Astrocyte (in vitro differentiated cells and primary cell): ENCODE data around the gene ROCK1.

Source experiments
- CTCF ChIP-seq: IDR thresholded peaks from 2 replicates; pipeline ENCODE4 v1.5.1; 2011; ENCODE audit warnings: low read depth, mild to moderate bottlenecking, inconsistent platforms, low read length, moderate library complexity; ENCODE audit not compliant: insufficient read depth
- EZH2 ChIP-seq: IDR thresholded peaks from 2 replicates; pipeline ENCODE4 v1.6.1; 2012; ENCODE audit warnings: mild to moderate bottlenecking, low read length, inconsistent platforms; ENCODE audit not compliant: insufficient read depth

GRCh38 chr18:21047126-21047525 is 64.5 kb downstream of the ROCK1 start:
- TF ChIP-seq CTCF: no peak
- no peak for TF ChIP-seq EZH2
